Erythroblast (primary cell): ENCODE data around the gene MOB1B.

ENCODE experiments used
- GATA1 ChIP-seq: IDR thresholded peaks from 2 replicates; pipeline ENCODE4 v1.6.1; 2011; ENCODE audit warnings: low read depth, mild to moderate bottlenecking, control low read depth, low read length, moderate library complexity
- POLR2A ChIP-seq: IDR thresholded peaks from 2 replicates; pipeline ENCODE4 v1.6.1; 2011; ENCODE audit warnings: mild to moderate bottlenecking, low read length

- no peak for TF ChIP-seq POLR2A
- no peak for TF ChIP-seq GATA1
These were observed 11.8 kb downstream of the MOB1B start for GRCh38 chr4:70914000-70914399.
